Gastroesophageal sphincter (tissue), 3 donors: ENCODE results near the gene NEDD9.

Experiments used
- CTCF ChIP-seq, 4 experiments: fragments of 200-600 bp in 2 of 4; fragments of 450-650 bp in 2 of 4; sonication (generic) in 1 of 4; IDR thresholded peaks; one replicate each; pipeline ENCODE4 v1.5.1; 2017 to 2019; ENCODE audit warnings: antibody characterized with exemption in 4 of 4, mild to moderate bottlenecking in 2 of 4, moderate library complexity in 2 of 4
- POLR2AphosphoS5 ChIP-seq: sonication (generic); formaldehyde crosslinking; IDR thresholded peaks from one replicate; pipeline ENCODE4 v1.6.1; 2017; ENCODE audit warnings: antibody characterized with exemption

GRCh38 chr6:11213422-11214021, 18.9 kb downstream of the NEDD9 start:
- TF ChIP-seq CTCF (IDR thresholded peaks at IDR 0.05): no peak
- peak; percentile 67 for TF ChIP-seq POLR2AphosphoS5
